ENCODE results near the gene STPG2.

Gene STPG2

GRCh38 chr4:98006060-98006459 lies 137.2 kb downstream of the STPG2 start:
- no peak overlapping the region for H3K9ac ChIP-seq (ENCODE audit: low read length)
- no peak overlapping the region for H3K4me2 ChIP-seq (ENCODE audit: low read depth, low read length)
- no peak overlapping the region for H3K4me3 ChIP-seq (ENCODE audit: low read length)
- no peaks in the 10 kb centered on the region for H3K36me3 ChIP-seq (replicated peaks; ENCODE audit: insufficient read depth, low read length)
- H3K79me2 ChIP-seq (ENCODE audit: low read length), result no peaks in the 10 kb centered on the region
- H4K20me1 ChIP-seq (ENCODE audit: insufficient read depth, low read length), result no peaks in the 10 kb centered on the region
- H3F3A ChIP-seq (ENCODE audit: insufficient read depth, low read length), result no peaks in the 10 kb centered on the region
- H3K9me2 ChIP-seq (replicated peaks; ENCODE audit: insufficient read depth, low read length), result no peaks in the 10 kb centered on the region
- H3K27me3 ChIP-seq (replicated peaks; ENCODE audit: insufficient read depth, low read length), result no peaks in the 10 kb centered on the region
- TF ChIP-seq EZH2 (optimal IDR thresholded peaks at IDR 0.05; ENCODE audit: low read depth, low read length), result no peak
- no peak for TF ChIP-seq EZH2phosphoT487 (IDR thresholded peaks at IDR 0.05; ENCODE audit: low read length)
- TF ChIP-seq CTCF (IDR thresholded peaks at IDR 0.05; ENCODE audit: low read length), result no peak
- no peaks in the 10 kb centered on the region for H3K9me3 ChIP-seq (replicated peaks; ENCODE audit: insufficient read depth, low read length)
- no peak overlapping the region for H2AFZ ChIP-seq (ENCODE audit: low read length)
- H3K4me1 ChIP-seq (ENCODE audit: low read length), result no peaks in the 10 kb centered on the region
- H3K27ac ChIP-seq (ENCODE audit: low read length), result no peak overlapping the region
- no peak for DNase-seq

DNA sequence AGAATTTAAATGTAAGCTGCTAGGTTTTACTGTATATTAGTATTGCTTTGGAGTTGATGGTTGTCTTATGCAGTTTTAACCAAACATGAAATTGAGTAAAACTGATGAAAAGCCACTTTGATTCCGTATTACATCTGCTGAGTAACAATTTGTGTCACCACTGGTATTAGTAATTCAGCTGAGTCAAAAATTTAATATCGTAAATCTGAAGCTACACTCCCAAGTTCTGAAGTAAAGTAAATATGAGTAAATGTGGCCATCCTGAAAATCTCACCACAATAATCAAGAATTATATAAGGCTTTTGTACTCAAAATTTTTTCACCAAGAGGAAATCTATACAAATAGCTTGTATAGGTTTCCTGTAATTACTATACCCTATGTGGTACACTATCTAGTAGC lies 142.3 kb downstream of the STPG2 start:
- Histone ChIP-seq H3K79me2 (ENCODE audit: low read length) (no peaks in the 10 kb centered on the region), H3K9me2 (replicated peaks; ENCODE audit: insufficient read depth, low read length) (no peaks in the 10 kb centered on the region), H3K4me1 (ENCODE audit: low read length) (no peaks in the 10 kb centered on the region), H3K4me3 (ENCODE audit: low read length) (no peak overlapping the region), H3K9ac (ENCODE audit: low read length) (no peak overlapping the region), H2AFZ (ENCODE audit: low read length) (no peak overlapping the region), H3K36me3 (replicated peaks; ENCODE audit: insufficient read depth, low read length) (no peaks in the 10 kb centered on the region), H3F3A (ENCODE audit: insufficient read depth, low read length) (no peaks in the 10 kb centered on the region), H3K27ac (ENCODE audit: low read length) (no peak overlapping the region), H3K27me3 (replicated peaks; ENCODE audit: insufficient read depth, low read length) (no peaks in the 10 kb centered on the region), H4K20me1 (ENCODE audit: insufficient read depth, low read length) (no peaks in the 10 kb centered on the region), H3K9me3 (replicated peaks; ENCODE audit: insufficient read depth, low read length) (no peaks in the 10 kb centered on the region), H3K4me2 (ENCODE audit: low read depth, low read length) (no peak overlapping the region)
- DNase-seq, result no peak
- TF ChIP-seq EZH2 (optimal IDR thresholded peaks at IDR 0.05; ENCODE audit: low read depth, low read length) (no peak), CTCF (IDR thresholded peaks at IDR 0.05; ENCODE audit: low read length) (no peak), EZH2phosphoT487 (IDR thresholded peaks at IDR 0.05; ENCODE audit: low read length) (no peak)

GRCh38 chr4:97998203-97998602 lies 145.1 kb downstream of the STPG2 start:
- no peaks in the 10 kb centered on the region for H4K20me1 ChIP-seq (ENCODE audit: insufficient read depth, low read length)
- TF ChIP-seq EZH2 (optimal IDR thresholded peaks at IDR 0.05; ENCODE audit: low read depth, low read length) (no peak), CTCF (IDR thresholded peaks at IDR 0.05; ENCODE audit: low read length) (no peak), EZH2phosphoT487 (IDR thresholded peaks at IDR 0.05; ENCODE audit: low read length) (no peak)
- no peaks in the 10 kb centered on the region for H3F3A ChIP-seq (ENCODE audit: insufficient read depth, low read length)
- no peak overlapping the region for H3K9ac ChIP-seq (ENCODE audit: low read length)
- H3K9me2 ChIP-seq (replicated peaks; ENCODE audit: insufficient read depth, low read length), result no peaks in the 10 kb centered on the region
- no peak overlapping the region for H3K27ac ChIP-seq (ENCODE audit: low read length)
- DNase-seq, result no peak
- H3K27me3 ChIP-seq (replicated peaks; ENCODE audit: insufficient read depth, low read length), result no peaks in the 10 kb centered on the region
- H3K4me2 ChIP-seq (ENCODE audit: low read depth, low read length), result no peak overlapping the region
- H3K4me3 ChIP-seq (ENCODE audit: low read length), result no peak overlapping the region
- no peaks in the 10 kb centered on the region for H3K9me3 ChIP-seq (replicated peaks; ENCODE audit: insufficient read depth, low read length)
- no peaks in the 10 kb centered on the region for H3K4me1 ChIP-seq (ENCODE audit: low read length)
- H3K79me2 ChIP-seq (ENCODE audit: low read length), result no peaks in the 10 kb centered on the region
- no peaks in the 10 kb centered on the region for H3K36me3 ChIP-seq (replicated peaks; ENCODE audit: insufficient read depth, low read length)
- no peak overlapping the region for H2AFZ ChIP-seq (ENCODE audit: low read length)
